ENCODE results near the gene PRR33.
"Not testable (repeated sequence)": the region's sequence is repeated elsewhere in the genome, so short reads cannot be mapped to it uniquely, and the experiment has no call there.

Gene PRR33

GRCh38 chr11:1874441-1875092 lies 17.1 kb downstream of the PRR33 start:
- DNase-seq: not testable (repeated sequence)

- DNase-seq: not testable (repeated sequence)
These were observed 17.9 kb downstream of the PRR33 start for GRCh38 chr11:1873813-1874150.

- no peak for DNase-seq
These were observed 18.5 kb downstream of the PRR33 start for GRCh38 chr11:1873048-1873812.

GRCh38 chr11:1872267-1872985 lies 19.3 kb downstream of the PRR33 start:
- no peak for DNase-seq

GRCh38 chr11:1871531-1871930 lies 20.2 kb downstream of the PRR33 start:
- no peak for DNase-seq

GRCh38 chr11:1870721-1871466 lies 20.8 kb downstream of the PRR33 start:
- no peak for DNase-seq

- no peak for DNase-seq
These were observed 21.4 kb downstream of the PRR33 start for GRCh38 chr11:1870326-1870696.

GRCh38 chr11:1869427-1870325 lies 22.0 kb downstream of the PRR33 start:
- no peak for DNase-seq

GRCh38 chr11:1868636-1869291 lies 22.9 kb downstream of the PRR33 start:
- DNase-seq: no peak

GRCh38 chr11:1868056-1868635 lies 23.5 kb downstream of the PRR33 start:
- no peak for DNase-seq

- DNase-seq: no peak
These were observed 24.3 kb downstream of the PRR33 start for GRCh38 chr11:1867381-1867780.

GRCh38 chr11:1866776-1867175 lies 24.9 kb downstream of the PRR33 start:
- no peak for DNase-seq

- DNase-seq: no peak
These were observed 25.5 kb downstream of the PRR33 start for GRCh38 chr11:1866226-1866625.

GRCh38 chr11:1864831-1865665 lies 26.6 kb downstream of the PRR33 start:
- DNase-seq: no peak

GRCh38 chr11:1864231-1864630 lies 27.5 kb downstream of the PRR33 start:
- no peak for DNase-seq

GRCh38 chr11:1863352-1864216 lies 28.1 kb downstream of the PRR33 start:
- peak; percentile 4 for DNase-seq

GRCh38 chr11:1862588-1863351 lies 28.9 kb downstream of the PRR33 start:
- DNase-seq: no peak
